ENCODE results near the gene TMEM200B.

DNA sequence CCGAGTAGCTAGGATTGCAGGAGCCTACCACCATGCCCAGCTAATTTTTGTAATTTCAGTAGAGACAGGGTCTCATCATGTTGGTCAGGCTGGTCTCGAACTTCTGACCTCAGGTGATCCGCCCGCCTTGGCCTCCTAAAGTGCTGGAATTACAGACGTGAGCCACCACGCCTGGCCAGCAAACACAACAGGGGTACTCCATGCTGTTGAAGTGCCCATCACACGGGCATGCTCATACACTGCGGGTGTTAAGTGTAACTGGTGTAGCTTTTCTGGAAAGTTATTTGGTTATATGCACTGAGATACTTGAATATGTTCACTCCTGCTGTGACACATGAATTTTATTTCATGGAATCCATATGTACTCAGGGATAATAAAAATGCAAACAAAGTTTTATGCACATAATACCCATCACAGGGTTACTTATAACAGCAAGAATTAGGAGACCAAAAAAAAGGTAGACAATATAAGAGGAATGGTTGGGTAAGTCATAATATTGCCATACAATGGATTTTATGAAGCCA, 48.8 kb upstream of the TMEM200B start:
- TF ChIP-seq, protein P1, sequence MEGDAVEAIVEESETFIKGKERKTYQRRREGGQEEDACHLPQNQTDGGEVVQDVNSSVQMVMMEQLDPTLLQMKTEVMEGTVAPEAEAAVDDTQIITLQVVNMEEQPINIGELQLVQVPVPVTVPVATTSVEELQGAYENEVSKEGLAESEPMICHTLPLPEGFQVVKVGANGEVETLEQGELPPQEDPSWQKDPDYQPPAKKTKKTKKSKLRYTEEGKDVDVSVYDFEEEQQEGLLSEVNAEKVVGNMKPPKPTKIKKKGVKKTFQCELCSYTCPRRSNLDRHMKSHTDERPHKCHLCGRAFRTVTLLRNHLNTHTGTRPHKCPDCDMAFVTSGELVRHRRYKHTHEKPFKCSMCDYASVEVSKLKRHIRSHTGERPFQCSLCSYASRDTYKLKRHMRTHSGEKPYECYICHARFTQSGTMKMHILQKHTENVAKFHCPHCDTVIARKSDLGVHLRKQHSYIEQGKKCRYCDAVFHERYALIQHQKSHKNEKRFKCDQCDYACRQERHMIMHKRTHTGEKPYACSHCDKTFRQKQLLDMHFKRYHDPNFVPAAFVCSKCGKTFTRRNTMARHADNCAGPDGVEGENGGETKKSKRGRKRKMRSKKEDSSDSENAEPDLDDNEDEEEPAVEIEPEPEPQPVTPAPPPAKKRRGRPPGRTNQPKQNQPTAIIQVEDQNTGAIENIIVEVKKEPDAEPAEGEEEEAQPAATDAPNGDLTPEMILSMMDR (conservative IDR thresholded peaks at IDR 0.05; ENCODE audit: low read depth, low read length) = no peak
- no peak for TF ChIP-seq RFX5 (IDR thresholded peaks at IDR 0.05; ENCODE audit: low read depth, low read length)
- no peak for TF ChIP-seq CHD1 (IDR thresholded peaks at IDR 0.05; ENCODE audit: low read depth, low read length)
- TF ChIP-seq RAD21 (IDR thresholded peaks at IDR 0.05; ENCODE audit: low read length) = no peak
- TF ChIP-seq POLR2A (IDR thresholded peaks at IDR 0.05; ENCODE audit: low read depth, low read length) = no peak
- no peak for TF ChIP-seq MAFK (IDR thresholded peaks at IDR 0.05; ENCODE audit: low read depth, low read length)
- TF ChIP-seq, protein P2, sequence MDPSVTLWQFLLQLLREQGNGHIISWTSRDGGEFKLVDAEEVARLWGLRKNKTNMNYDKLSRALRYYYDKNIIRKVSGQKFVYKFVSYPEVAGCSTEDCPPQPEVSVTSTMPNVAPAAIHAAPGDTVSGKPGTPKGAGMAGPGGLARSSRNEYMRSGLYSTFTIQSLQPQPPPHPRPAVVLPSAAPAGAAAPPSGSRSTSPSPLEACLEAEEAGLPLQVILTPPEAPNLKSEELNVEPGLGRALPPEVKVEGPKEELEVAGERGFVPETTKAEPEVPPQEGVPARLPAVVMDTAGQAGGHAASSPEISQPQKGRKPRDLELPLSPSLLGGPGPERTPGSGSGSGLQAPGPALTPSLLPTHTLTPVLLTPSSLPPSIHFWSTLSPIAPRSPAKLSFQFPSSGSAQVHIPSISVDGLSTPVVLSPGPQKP (IDR thresholded peaks at IDR 0.05; ENCODE audit: borderline replicate concordance, low read depth, low read length) = no peak
- no peak for TF ChIP-seq MXI1 (IDR thresholded peaks at IDR 0.05; ENCODE audit: borderline replicate concordance, low read depth, low read length)
- no peak for TF ChIP-seq FOS (IDR thresholded peaks at IDR 0.05; ENCODE audit: low read depth, low read length)
- TF ChIP-seq CEBPB (IDR thresholded peaks at IDR 0.05; ENCODE audit: low read depth, low read length) = no peak
- no peak for TF ChIP-seq NFE2L2 (IDR thresholded peaks at IDR 0.05; ENCODE audit: low read depth, low read length)
- no peak for TF ChIP-seq SMC3 (IDR thresholded peaks at IDR 0.05; ENCODE audit: low read depth, low read length)
- no peak for TF ChIP-seq RCOR1 (IDR thresholded peaks at IDR 0.05; ENCODE audit: insufficient replicate concordance, low read length)

Measured in IMR-90 (cell line).